MCF 10A (cell line): ENCODE data around the gene AKT1S1. TPM values are rescaled to one million over a fixed set of nuclear protein-coding genes. Genes with fewer than 3 reads are reported as not detected.

Experiments used
- BruUV-seq: library from RNA; stranded (reverse); fragments of 400-500 nt; replicated peaks from 2 replicates; lab custom pipeline; 2021; lab: Mats Ljungman, UMichigan
- CTCF ChIA-PET: fragments of 300-600 bp; sonication (Branson Sonifier 250); formaldehyde crosslinking; extraction: SDS; loops from one replicate; lab custom pipeline; 2021; ENCODE audit warnings: antibody characterized with exemption, inconsistent platforms; lab: Yijun Ruan, JAX
- POLR2A ChIA-PET: fragments of 300-600, 350-650 bp; sonication (Branson Sonifier 250); formaldehyde crosslinking; extraction: SDS; loops from one replicate; lab custom pipeline; 2020; ENCODE audit warnings: antibody characterized with exemption, inconsistent platforms; lab: Yijun Ruan, JAX
- DNase-seq: peaks from one replicate; pipeline ENCODE4 v3.0.0-alpha.2; 2018; ENCODE audit not compliant: unreplicated experiment
- H3K27ac Mint-ChIP-seq: one replicate; pipeline ENCODE4 v1.8.0; 2022; ENCODE audit warnings: mild to moderate bottlenecking, low read depth, mixed read lengths; ENCODE audit not compliant: unreplicated experiment
- H3K27me3 Mint-ChIP-seq: one replicate; pipeline ENCODE4 v1.8.0; 2022; ENCODE audit warnings: mixed read lengths; ENCODE audit not compliant: insufficient read depth, unreplicated experiment
- H3K36me3 Mint-ChIP-seq: one replicate; pipeline ENCODE4 v1.8.0; 2022; ENCODE audit warnings: mild to moderate bottlenecking, moderate library complexity, mixed read lengths; ENCODE audit not compliant: insufficient read depth, unreplicated experiment
- H3K4me1 Mint-ChIP-seq: one replicate; pipeline ENCODE4 v1.8.0; 2022; ENCODE audit warnings: mixed read lengths; ENCODE audit not compliant: insufficient read depth, unreplicated experiment
- H3K4me3 Mint-ChIP-seq: one replicate; pipeline ENCODE4 v1.8.0; 2022; ENCODE audit warnings: mild to moderate bottlenecking, moderate library complexity, mixed read lengths; ENCODE audit not compliant: unreplicated experiment
- H3K9me3 Mint-ChIP-seq: one replicate; pipeline ENCODE4 v1.8.0; 2022; ENCODE audit warnings: mixed read lengths; ENCODE audit not compliant: unreplicated experiment
- intact Hi-C: fragments of 100-400 bp; cut with micrococcal nuclease; formaldehyde crosslinking; loops from 2 replicates; pipeline ENCODE4 v1.14.1; 2022
- total RNA-seq: library from RNA; stranded (reverse); gene quantifications from 2 replicates; pipeline ENCODE4 v1.2.3, GENCODE V29; 2022
- TF ChIP-seq, protein P1 (sequence below): fragments of 200-600 bp; IDR thresholded peaks from one replicate; pipeline ENCODE4 v1.8.0; 2022; ENCODE audit warnings: antibody characterized with exemption, mild to moderate bottlenecking; ENCODE audit not compliant: unreplicated experiment

Gene AKT1S1
- total RNA-seq, 1 experiment from 2014 or later: 74.7 TPM

DNA sequence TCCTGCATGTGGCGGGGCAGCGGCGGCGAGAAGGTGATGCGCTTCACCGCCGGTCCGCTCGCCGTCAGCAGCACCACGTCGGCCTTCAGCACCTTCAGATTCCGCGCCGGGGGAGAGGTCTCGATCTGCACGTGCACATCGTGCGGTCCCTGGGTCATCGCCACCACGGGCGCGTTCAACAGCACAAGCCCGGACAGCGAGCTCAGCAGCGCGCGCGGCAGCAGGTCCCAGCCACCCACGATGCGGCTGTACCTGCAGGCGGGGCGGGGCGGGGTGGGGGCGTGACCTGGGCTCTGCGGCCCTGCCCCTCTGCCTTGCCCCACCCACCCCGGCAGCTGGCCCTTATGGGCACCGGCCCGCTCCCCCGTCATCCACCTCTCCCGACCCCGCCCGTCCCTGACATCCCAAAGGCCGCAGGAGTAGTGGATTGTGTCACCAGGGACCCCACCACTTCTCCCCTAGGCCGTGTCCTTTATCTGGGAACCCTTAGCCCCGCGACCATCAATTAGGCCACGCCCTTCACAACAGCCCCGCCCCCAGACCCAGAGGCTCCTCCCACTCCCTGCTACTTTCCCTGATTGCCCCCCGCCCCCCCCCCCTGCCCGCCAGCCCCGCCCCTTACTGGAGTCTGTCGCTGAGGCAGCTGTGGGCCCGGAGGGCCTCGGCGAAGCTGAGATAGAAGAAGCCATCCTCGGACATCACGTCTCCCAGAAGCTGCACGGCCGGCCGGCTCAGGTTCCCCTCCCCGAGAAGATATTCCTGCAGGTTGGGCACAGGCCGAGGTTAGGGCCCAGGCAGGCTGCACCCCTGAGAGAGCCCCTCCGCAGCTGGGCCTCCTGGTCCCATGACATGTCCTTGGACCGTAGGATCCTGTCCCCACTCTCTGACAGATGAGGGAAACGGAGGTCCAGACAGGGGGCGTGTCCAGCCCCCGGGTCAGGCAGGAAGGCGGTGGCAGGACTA, 13.5 kb upstream of the AKT1S1 start:
- ChIA-PET POLR2A (interaction anchor here (0.7 kb wide), 1 partner anchor 40 kb away, joined by 4 read pairs; the partner anchor contains the start of gene PTOV1), CTCF (no interaction called here)
- Mint-ChIP-seq H3K4me3 (no peak overlapping the region), H3K36me3 (peaks cover 9% of the 10 kb centered on the region), H3K27ac (no peak overlapping the region), H3K9me3 (no peaks in the 10 kb centered on the region), H3K27me3 (peaks cover under 1% of the 10 kb centered on the region), H3K4me1 (no peaks in the 10 kb centered on the region)
- TF ChIP-seq, protein P1, sequence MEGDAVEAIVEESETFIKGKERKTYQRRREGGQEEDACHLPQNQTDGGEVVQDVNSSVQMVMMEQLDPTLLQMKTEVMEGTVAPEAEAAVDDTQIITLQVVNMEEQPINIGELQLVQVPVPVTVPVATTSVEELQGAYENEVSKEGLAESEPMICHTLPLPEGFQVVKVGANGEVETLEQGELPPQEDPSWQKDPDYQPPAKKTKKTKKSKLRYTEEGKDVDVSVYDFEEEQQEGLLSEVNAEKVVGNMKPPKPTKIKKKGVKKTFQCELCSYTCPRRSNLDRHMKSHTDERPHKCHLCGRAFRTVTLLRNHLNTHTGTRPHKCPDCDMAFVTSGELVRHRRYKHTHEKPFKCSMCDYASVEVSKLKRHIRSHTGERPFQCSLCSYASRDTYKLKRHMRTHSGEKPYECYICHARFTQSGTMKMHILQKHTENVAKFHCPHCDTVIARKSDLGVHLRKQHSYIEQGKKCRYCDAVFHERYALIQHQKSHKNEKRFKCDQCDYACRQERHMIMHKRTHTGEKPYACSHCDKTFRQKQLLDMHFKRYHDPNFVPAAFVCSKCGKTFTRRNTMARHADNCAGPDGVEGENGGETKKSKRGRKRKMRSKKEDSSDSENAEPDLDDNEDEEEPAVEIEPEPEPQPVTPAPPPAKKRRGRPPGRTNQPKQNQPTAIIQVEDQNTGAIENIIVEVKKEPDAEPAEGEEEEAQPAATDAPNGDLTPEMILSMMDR: no peak
- intact Hi-C loops: no loop called here
- BruUV-seq: no TSS peak
- DNase-seq: no peak

DNA sequence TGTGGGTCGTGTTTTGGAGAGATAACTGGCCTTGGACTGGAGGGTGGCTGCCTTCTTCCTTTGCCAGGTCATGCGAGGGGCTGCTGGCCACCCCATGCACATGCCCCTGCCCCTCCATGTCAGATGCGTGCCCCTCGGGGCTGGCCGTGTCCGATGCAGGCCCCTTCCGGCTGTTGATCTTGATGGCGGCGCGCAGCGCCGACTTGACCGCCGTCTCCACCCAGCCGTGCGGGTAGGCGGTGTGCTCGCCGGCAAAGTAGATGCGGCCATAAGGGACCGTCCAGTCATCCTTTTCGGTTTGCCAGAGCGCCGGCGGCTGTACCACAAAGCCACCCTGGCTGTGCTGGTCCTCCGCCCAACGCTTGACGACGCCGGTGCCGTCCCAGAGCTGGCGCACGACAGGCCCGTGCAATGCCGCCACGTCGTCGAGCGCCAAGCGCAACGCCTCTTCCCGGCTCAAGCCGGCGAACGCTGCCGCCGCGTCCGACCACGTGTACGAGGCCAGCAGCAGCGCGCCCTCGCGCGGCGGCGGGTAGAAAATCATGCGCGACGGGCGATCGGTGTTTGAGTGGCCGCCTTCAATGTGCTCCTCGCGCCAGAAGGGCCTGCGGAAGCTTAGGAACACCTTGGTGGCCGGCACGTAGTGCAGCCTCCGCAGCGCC, 12.7 kb upstream of the AKT1S1 start:
- H3K36me3 Mint-ChIP-seq: peaks cover 18% of the 10 kb centered on the region
- BruUV-seq: no TSS peak
- no peaks in the 10 kb centered on the region for H3K4me1 Mint-ChIP-seq
- TF ChIP-seq, protein P1: no peak
- no peaks in the 10 kb centered on the region for H3K27me3 Mint-ChIP-seq
- intact Hi-C loops: no loop called here
- ChIA-PET POLR2A (interaction anchor here (0.5 kb wide), 2 partner anchors 212 to 389 kb away, joined by 3 to 4 read pairs; partner anchors contain the start of gene PRMT1), CTCF (no interaction called here)
- no peak overlapping the region for H3K4me3 Mint-ChIP-seq
- no peaks in the 10 kb centered on the region for H3K9me3 Mint-ChIP-seq
- no peak for DNase-seq
- no peak overlapping the region for H3K27ac Mint-ChIP-seq

GRCh38 chr19:49889038-49889686, 12.0 kb upstream of the AKT1S1 start:
- H3K27ac Mint-ChIP-seq: no peak overlapping the region
- no peak overlapping the region for H3K4me3 Mint-ChIP-seq
- POLR2A ChIA-PET: interaction anchor here (0.5 kb wide), 2 partner anchors 212 to 390 kb away, joined by 3 to 4 read pairs; partner anchors contain the start of gene PRMT1
- no peaks in the 10 kb centered on the region for H3K27me3 Mint-ChIP-seq
- no peak for DNase-seq
- intact Hi-C loops: no loop called here
- H3K36me3 Mint-ChIP-seq: peaks cover 23% of the 10 kb centered on the region
- H3K9me3 Mint-ChIP-seq: no peaks in the 10 kb centered on the region
- BruUV-seq: no TSS peak
- CTCF ChIA-PET: no interaction called here
- TF ChIP-seq, protein P1: no peak
- H3K4me1 Mint-ChIP-seq: no peaks in the 10 kb centered on the region
